ENCODE results near the gene FASN.

The FASN gene

GRCh38 chr17:82037092-82037888, 60.7 kb downstream of the FASN start, which contains the start of gene DCXR:
TSS of gene DCXR (minus strand) at chr17:82037697. CDS start at chr17:82037682, 15 bp downstream.
- DNase-seq, result peak; percentile 98 to 99

- DNase-seq, result no peak
These were observed 61.4 kb downstream of the FASN start for GRCh38 chr17:82036634-82037091.

- DNase-seq, result no peak
These were observed 61.9 kb downstream of the FASN start for GRCh38 chr17:82035956-82036633.

- DNase-seq, result no peak
These were observed 62.5 kb downstream of the FASN start for GRCh38 chr17:82035488-82035887.

- DNase-seq, result no peak
These were observed 63.5 kb downstream of the FASN start for GRCh38 chr17:82034371-82035011.

- DNase-seq, result no peak
These were observed 64.5 kb downstream of the FASN start for GRCh38 chr17:82033359-82034085.

- DNase-seq, result peak in 1 of 2 experiments; percentile 31
These were observed 66.0 kb downstream of the FASN start for GRCh38 chr17:82031885-82032627.

GRCh38 chr17:82031303-82031884, 66.6 kb downstream of the FASN start, which contains the start of gene RAC3:
TSS of gene RAC3 (plus strand) at chr17:82031678. CDS start at chr17:82031762, 84 bp downstream.
- DNase-seq, result peak in 1 of 2 experiments; percentile 39

- peak; percentile 75 to 87 for DNase-seq
These were observed 67.3 kb downstream of the FASN start for GRCh38 chr17:82030470-82031302.

- DNase-seq, result peak; percentile 34 to 66
These were observed 68.0 kb downstream of the FASN start for GRCh38 chr17:82029990-82030469.

- no peak for DNase-seq
These were observed 68.6 kb downstream of the FASN start for GRCh38 chr17:82029391-82029790.

GRCh38 chr17:82028966-82029365, 69.1 kb downstream of the FASN start:
- no peak for DNase-seq

Measured in SHP77 (cell line).